ENCODE measurements around the gene HIPK3.

GRCh38 chr11:33394431-33395109, 137.4 kb downstream of the HIPK3 start:
- TF ChIP-seq POLR2AphosphoS5 (IDR thresholded peaks at IDR 0.05) (no peak), CTCF (IDR thresholded peaks at IDR 0.05) (no peak), POLR2A (IDR thresholded peaks at IDR 0.05; ENCODE audit: low read depth) (no peak), EP300 (IDR thresholded peaks at IDR 0.05) (no peak)

All from esophagus muscularis mucosa (tissue), 4 donors.